PC-9 (cell line): ENCODE results near the gene PXDN. TPM values are rescaled to one million over a fixed set of nuclear protein-coding genes. Genes with fewer than 3 reads are reported as not detected.

Experiments
- BruUV-seq: library from RNA; stranded (reverse); fragments of 400-500 nt; replicated peaks from 2 replicates; lab custom pipeline; 2021; lab: Mats Ljungman, UMichigan
- CTCF ChIA-PET: fragments of 300-600 bp; sonication (Branson Sonifier 250); formaldehyde crosslinking; loops from one replicate; lab custom pipeline; 2022; ENCODE audit warnings: antibody characterized with exemption; lab: Charles Lee
- POLR2A ChIA-PET: fragments of 300-600 bp; sonication (Branson Sonifier 250); formaldehyde crosslinking; loops from one replicate; lab custom pipeline; 2022; ENCODE audit warnings: antibody characterized with exemption; ENCODE audit not compliant: unreplicated experiment; lab: Charles Lee
- DNase-seq, 2 experiments: peaks; one replicate each; pipeline versions ENCODE4 v3.0.0 to v3.0.0-alpha.2; 2015 to 2022; ENCODE audit warnings: mixed read lengths in 1 of 2
- H2AFZ ChIP-seq: fragments of 200-600 bp; sonication (generic); 2 replicates; pipeline ENCODE4 v1.8.1; 2017; ENCODE audit warnings: antibody characterized with exemption
- H3F3A ChIP-seq: fragments of 200-600 bp; sonication (generic); 2 replicates; pipeline ENCODE4 v1.8.1; 2017; ENCODE audit warnings: antibody characterized with exemption, mild to moderate bottlenecking, low read depth; ENCODE audit not compliant: insufficient read depth
- H3K27ac ChIP-seq: fragments of 200-600 bp; sonication (generic); 2 replicates; pipeline ENCODE4 v1.6.1; 2016; ENCODE audit warnings: mixed run types
- H3K27me3 ChIP-seq: fragments of 200-600 bp; sonication (generic); 2 replicates; pipeline ENCODE4 v1.6.1; 2016; ENCODE audit warnings: low read depth, mixed run types; ENCODE audit not compliant: insufficient read depth
- H3K36me3 ChIP-seq: fragments of 200-600 bp; sonication (generic); 2 replicates; pipeline ENCODE4 v1.6.1; 2016; ENCODE audit warnings: low read depth, mixed run types
- H3K4me1 ChIP-seq: fragments of 200-600 bp; sonication (generic); replicated peaks from 2 replicates; pipeline ENCODE4 v1.6.1; 2016; ENCODE audit warnings: mixed run types; ENCODE audit not compliant: insufficient read depth
- H3K4me2 ChIP-seq: fragments of 200-600 bp; sonication (generic); 2 replicates; pipeline ENCODE4 v1.6.1; 2017; ENCODE audit warnings: mixed run types
- H3K4me3 ChIP-seq: fragments of 200-600 bp; sonication (generic); 2 replicates; pipeline ENCODE4 v1.6.1; 2016; ENCODE audit warnings: mixed run types
- H3K79me2 ChIP-seq: fragments of 200-600 bp; sonication (generic); 2 replicates; pipeline ENCODE4 v1.6.1; 2017; ENCODE audit warnings: low read depth, mixed run types
- H3K9me2 ChIP-seq: fragments of 200-600 bp; sonication (generic); 2 replicates; pipeline ENCODE4 v1.8.1; 2017; ENCODE audit warnings: mild to moderate bottlenecking; ENCODE audit not compliant: insufficient read depth
- H3K9me3 ChIP-seq: fragments of 200-600 bp; sonication (generic); 2 replicates; pipeline ENCODE4 v1.8.1; 2016; ENCODE audit warnings: low read depth; ENCODE audit not compliant: insufficient read depth
- H4K20me1 ChIP-seq: fragments of 200-600 bp; sonication (generic); 2 replicates; pipeline ENCODE4 v1.8.1; 2017; ENCODE audit not compliant: insufficient read depth
- EZH2 ChIP-seq: fragments of 200-600 bp; sonication (generic); IDR thresholded peaks from 2 replicates; pipeline ENCODE4 v1.8.0; 2017; ENCODE audit warnings: antibody characterized with exemption, low read depth
- intact Hi-C: fragments of 100-400 bp; cut with micrococcal nuclease; formaldehyde crosslinking; loops from one replicate; pipeline ENCODE4 v1.10.0; 2022; ENCODE audit not compliant: unreplicated experiment
- total RNA-seq: library from RNA; stranded (reverse); gene quantifications from 2 replicates; pipeline ENCODE4 v1.2.3, GENCODE V29; 2021
- TF ChIP-seq, protein P1 (sequence below): fragments of 200-600 bp; sonication (generic); conservative IDR thresholded peaks from 2 replicates; pipeline ENCODE4 v1.6.1; 2017; ENCODE audit warnings: mixed run types, antibody characterized with exemption, mild to moderate bottlenecking, moderate library complexity

The PXDN gene
- total RNA-seq, 1 experiment from 2014 or later: 91.1 TPM

DNA sequence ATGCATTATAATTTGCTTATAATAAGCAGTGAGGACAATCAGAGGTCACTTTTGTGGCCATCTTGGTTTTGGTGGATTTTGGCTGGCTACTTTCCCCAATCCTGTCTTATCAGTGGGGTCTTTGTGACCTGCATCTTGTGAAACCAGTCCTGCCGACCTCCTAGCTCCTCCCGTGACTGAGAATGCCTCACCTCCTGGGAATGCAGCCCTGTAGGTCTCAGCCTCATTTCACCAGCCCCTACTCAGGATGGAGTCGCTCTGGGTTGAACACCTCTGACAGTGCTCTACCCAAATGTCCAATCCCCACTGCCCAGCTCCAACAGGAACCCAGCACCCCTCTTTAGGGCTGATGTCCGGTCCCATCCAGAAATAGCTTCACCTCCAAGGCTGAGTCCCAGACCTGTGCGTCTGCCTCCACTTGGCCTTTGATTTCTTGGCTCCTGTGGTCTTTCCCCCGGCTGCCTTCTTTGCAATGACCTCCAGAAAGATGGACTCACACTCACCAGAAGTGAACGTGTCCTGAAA, 31.3 kb upstream of the PXDN start:
- ChIA-PET POLR2A (no interaction called here), CTCF (no interaction called here)
- Histone ChIP-seq H3K4me3 (no peak overlapping the region), H2AFZ (no peak overlapping the region), H3K27ac (no peak overlapping the region), H3K4me1 (no peaks in the 10 kb centered on the region; the same call in 1 of the 2 replicates), H3F3A (no peaks in the 10 kb centered on the region), H3K79me2 (no peaks in the 10 kb centered on the region), H3K9me2 (no peaks in the 10 kb centered on the region), H4K20me1 (no peaks in the 10 kb centered on the region), H3K36me3 (no peaks in the 10 kb centered on the region), H3K27me3 (peaks cover 32% of the 10 kb centered on the region), H3K9me3 (no peaks in the 10 kb centered on the region), H3K4me2 (no peak overlapping the region)
- DNase-seq: peak in 1 of 2 experiments; percentile 18
- no TSS peak for BruUV-seq
- TF ChIP-seq EZH2: no peak
- TF ChIP-seq, protein P1, sequence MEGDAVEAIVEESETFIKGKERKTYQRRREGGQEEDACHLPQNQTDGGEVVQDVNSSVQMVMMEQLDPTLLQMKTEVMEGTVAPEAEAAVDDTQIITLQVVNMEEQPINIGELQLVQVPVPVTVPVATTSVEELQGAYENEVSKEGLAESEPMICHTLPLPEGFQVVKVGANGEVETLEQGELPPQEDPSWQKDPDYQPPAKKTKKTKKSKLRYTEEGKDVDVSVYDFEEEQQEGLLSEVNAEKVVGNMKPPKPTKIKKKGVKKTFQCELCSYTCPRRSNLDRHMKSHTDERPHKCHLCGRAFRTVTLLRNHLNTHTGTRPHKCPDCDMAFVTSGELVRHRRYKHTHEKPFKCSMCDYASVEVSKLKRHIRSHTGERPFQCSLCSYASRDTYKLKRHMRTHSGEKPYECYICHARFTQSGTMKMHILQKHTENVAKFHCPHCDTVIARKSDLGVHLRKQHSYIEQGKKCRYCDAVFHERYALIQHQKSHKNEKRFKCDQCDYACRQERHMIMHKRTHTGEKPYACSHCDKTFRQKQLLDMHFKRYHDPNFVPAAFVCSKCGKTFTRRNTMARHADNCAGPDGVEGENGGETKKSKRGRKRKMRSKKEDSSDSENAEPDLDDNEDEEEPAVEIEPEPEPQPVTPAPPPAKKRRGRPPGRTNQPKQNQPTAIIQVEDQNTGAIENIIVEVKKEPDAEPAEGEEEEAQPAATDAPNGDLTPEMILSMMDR: no peak
- intact Hi-C loops: no loop called here

DNA sequence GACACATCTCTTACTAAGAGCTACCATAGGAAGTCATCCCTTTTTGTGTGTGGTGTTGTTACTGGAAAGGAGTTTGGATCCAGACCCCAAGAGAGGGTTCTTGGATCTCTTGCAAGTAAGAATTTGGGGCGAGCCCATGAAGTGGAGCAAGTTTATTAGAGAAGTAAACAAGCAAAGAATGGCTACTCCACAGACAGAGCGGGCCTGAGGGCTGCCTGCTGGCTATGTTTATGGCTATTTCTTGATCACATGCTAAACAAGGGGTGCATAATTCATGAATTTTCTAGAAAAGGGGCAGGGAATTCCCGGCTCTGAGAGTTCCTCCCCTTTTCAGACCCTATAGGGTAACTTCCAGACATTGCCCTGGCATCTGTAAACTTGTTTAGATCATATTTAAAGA, 30.6 kb upstream of the PXDN start:
- POLR2A ChIA-PET: no interaction called here
- no peaks in the 10 kb centered on the region for H3F3A ChIP-seq
- H3K4me3 ChIP-seq: no peak overlapping the region
- no peak for DNase-seq
- no peaks in the 10 kb centered on the region for H4K20me1 ChIP-seq
- no peaks in the 10 kb centered on the region for H3K9me3 ChIP-seq
- H3K4me1 ChIP-seq: no peaks in the 10 kb centered on the region; the same call in 1 of the 2 replicates
- H2AFZ ChIP-seq: no peak overlapping the region
- no peak overlapping the region for H3K27ac ChIP-seq
- H3K4me2 ChIP-seq: no peak overlapping the region
- H3K36me3 ChIP-seq: no peaks in the 10 kb centered on the region
- H3K27me3 ChIP-seq: peaks cover 32% of the 10 kb centered on the region
- CTCF ChIA-PET: no interaction called here
- no peaks in the 10 kb centered on the region for H3K79me2 ChIP-seq
- BruUV-seq: no TSS peak
- intact Hi-C loops: no loop called here
- no peaks in the 10 kb centered on the region for H3K9me2 ChIP-seq
- TF ChIP-seq, protein P1: no peak
- TF ChIP-seq EZH2: no peak

DNA sequence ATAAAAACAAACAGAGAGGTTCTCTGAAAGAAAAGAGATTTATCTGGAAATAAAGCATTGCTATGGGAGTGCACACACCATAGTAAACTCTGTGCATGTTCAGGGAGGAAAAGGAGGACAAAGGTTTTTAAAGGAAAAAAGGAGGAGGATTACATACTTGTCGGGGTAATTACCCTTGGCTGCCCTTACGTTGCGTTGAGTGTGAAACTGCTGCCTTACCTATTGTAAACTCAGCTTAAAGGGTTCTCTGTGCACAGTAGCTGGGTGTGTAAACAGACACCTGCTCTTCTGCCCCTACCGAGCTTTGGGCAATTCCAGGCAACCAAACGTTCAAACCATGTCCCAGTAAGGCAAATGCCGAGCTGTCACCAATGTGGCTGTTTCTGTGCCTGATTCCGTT, 29.6 kb upstream of the PXDN start:
- Histone ChIP-seq H3K79me2 (no peaks in the 10 kb centered on the region), H3K9me2 (no peaks in the 10 kb centered on the region), H3K27me3 (peaks cover 26% of the 10 kb centered on the region; the same call in 1 of the 2 replicates), H3K9me3 (no peaks in the 10 kb centered on the region), H3K36me3 (no peaks in the 10 kb centered on the region), H3K4me1 (no peaks in the 10 kb centered on the region; the same call in 1 of the 2 replicates), H3K27ac (no peak overlapping the region), H3K4me3 (no peak overlapping the region), H4K20me1 (no peaks in the 10 kb centered on the region), H3F3A (no peaks in the 10 kb centered on the region), H3K4me2 (no peak overlapping the region), H2AFZ (no peak overlapping the region)
- POLR2A ChIA-PET: no interaction called here
- CTCF ChIA-PET: no interaction called here
- intact Hi-C loops: no loop called here
- no peak for DNase-seq
- no peak for TF ChIP-seq EZH2
- TF ChIP-seq, protein P1: no peak
- no TSS peak for BruUV-seq
